Endothelial cell of umbilical vein (primary cell): Measurements from ENCODE around the gene ALDH5A1. TPM values are rescaled to one million over a fixed set of nuclear protein-coding genes. Genes with fewer than 3 reads are reported as not detected.

Source experiments
- BruUV-seq: library from RNA; stranded (reverse); fragments of 400-500 nt; replicated peaks from 2 replicates; lab custom pipeline; 2021; lab: Mats Ljungman, UMichigan
- CTCF ChIA-PET: fragments of 300-600, 350-600 bp; sonication (Branson Sonifier 250); formaldehyde crosslinking; loops from one replicate; lab custom pipeline; 2021; ENCODE audit warnings: antibody characterized with exemption, inconsistent platforms; lab: Charles Lee
- POLR2A ChIA-PET: fragments of 300-600, 350-600 bp; sonication (Branson Sonifier 250); formaldehyde crosslinking; loops from one replicate; lab custom pipeline; 2021; ENCODE audit warnings: antibody characterized with exemption, inconsistent platforms; lab: Charles Lee
- DNase-seq: peaks from one replicate; pipeline ENCODE4 v3.0.0-alpha.2; 2011; ENCODE audit warnings: low read depth, low spot score
- FAIRE-seq: peaks from 2 replicates; lab custom pipeline; 2011; peaks lifted over from hg19 to GRCh38; lab: Jason Lieb, UNC
- H2AFZ ChIP-seq: 2 replicates; pipeline ENCODE4 v1.6.0; 2012; ENCODE audit warnings: low read depth, low read length, control low read depth, inconsistent platforms
- H3K27ac ChIP-seq: 2 replicates; pipeline ENCODE4 v1.5.1; 2011; ENCODE audit warnings: low read depth, mild to moderate bottlenecking, control low read depth, low read length, moderate library complexity; ENCODE audit not compliant: insufficient read depth
- H3K27me3 ChIP-seq, 2 experiments: 2 replicates each; pipeline versions ENCODE4 v1.6.0 to v1.6.1; 2011; ENCODE audit warnings: low read length in 2 of 2, mixed read lengths in 1 of 2; ENCODE audit not compliant: control insufficient read depth in 2 of 2, insufficient read depth in 2 of 2
- H3K36me3 ChIP-seq, 2 experiments: 2 replicates in 1 of 2; 3 replicates in 1 of 2; pipeline ENCODE4 v1.5.1; 2011; ENCODE audit warnings: low read length in 2 of 2, mild to moderate bottlenecking in 1 of 2, moderate library complexity in 1 of 2; ENCODE audit not compliant: control insufficient read depth in 2 of 2, insufficient read depth in 2 of 2; ENCODE audit errors: extremely low read depth in 1 of 2
- H3K4me1 ChIP-seq: 3 replicates; pipeline ENCODE4 v1.5.1; 2011; ENCODE audit warnings: mild to moderate bottlenecking, low read length; ENCODE audit not compliant: control insufficient read depth, insufficient read depth; ENCODE audit errors: extremely low read depth
- H3K4me2 ChIP-seq: 2 replicates; pipeline ENCODE4 v1.6.1; 2011; ENCODE audit warnings: low read length, control low read depth, mixed read lengths; ENCODE audit not compliant: insufficient read depth
- H3K4me3 ChIP-seq, 3 experiments: fragments of 200-600 bp in 1 of 3; sonication (generic), shearing (Covaris generic) in 1 of 3; replicated peaks in 1 of 3; 2 replicates each; pipeline ENCODE4 v1.5.1; 2011 to 2016; ENCODE audit warnings: control low read depth in 3 of 3, low read length in 3 of 3, mild to moderate bottlenecking in 2 of 3, inconsistent platforms in 1 of 3, low read depth in 1 of 3, moderate library complexity in 1 of 3; ENCODE audit not compliant: insufficient read depth in 1 of 3
- H3K79me2 ChIP-seq: 2 replicates; pipeline ENCODE4 v1.6.0; 2012; ENCODE audit warnings: low read length, inconsistent platforms; ENCODE audit not compliant: control insufficient read depth, insufficient read depth
- H3K9ac ChIP-seq: replicated peaks from 2 replicates; pipeline ENCODE3; 2011; ENCODE audit warnings: low read length, control low read depth; ENCODE audit not compliant: insufficient read depth; ENCODE audit errors: extremely low read depth
- H3K9me1 ChIP-seq: replicated peaks from 3 replicates; pipeline ENCODE4 v1.6.0; 2011; ENCODE audit warnings: mild to moderate bottlenecking, low read length; ENCODE audit not compliant: control insufficient read depth, insufficient read depth; ENCODE audit errors: extremely low read depth
- H3K9me3 ChIP-seq: replicated peaks from 2 replicates; pipeline ENCODE4 v1.5.1; 2012; ENCODE audit warnings: low read length, inconsistent platforms; ENCODE audit not compliant: control insufficient read depth, insufficient read depth
- H4K20me1 ChIP-seq: replicated peaks from 2 replicates; pipeline ENCODE3; 2011; ENCODE audit warnings: mild to moderate bottlenecking, low read length; ENCODE audit not compliant: control insufficient read depth, insufficient read depth; ENCODE audit errors: extremely low read depth
- CTCF ChIP-seq, 2 donors: IDR thresholded peaks; 1 replicate in 1 of 2; 2 replicates in 1 of 2; pipeline ENCODE4 v1.5.1; 2011; ENCODE audit warnings: low read length in 2 of 2, mild to moderate bottlenecking in 2 of 2, moderate library complexity in 2 of 2, control low read depth in 1 of 2, inconsistent platforms in 1 of 2, low read depth in 1 of 2; ENCODE audit not compliant: insufficient read depth in 1 of 2; ENCODE audit errors: extremely low read depth in 1 of 2
- EZH2 ChIP-seq: IDR thresholded peaks from 2 replicates; pipeline ENCODE4 v1.6.1; 2012; ENCODE audit warnings: borderline replicate concordance, low read depth, mild to moderate bottlenecking, moderate library complexity, low read length, inconsistent platforms; ENCODE audit not compliant: severe bottlenecking
- FOS ChIP-seq: IDR thresholded peaks from 2 replicates; pipeline ENCODE4 v1.6.1; 2011; ENCODE audit warnings: mild to moderate bottlenecking, low read length, moderate library complexity, borderline replicate concordance; ENCODE audit not compliant: insufficient read depth
- GATA2 ChIP-seq: IDR thresholded peaks from 2 replicates; pipeline ENCODE4 v1.7.0; 2011; ENCODE audit warnings: low read depth, mild to moderate bottlenecking, moderate library complexity, mixed read lengths, low read length; ENCODE audit not compliant: insufficient read length, insufficient read depth
- JUN ChIP-seq: IDR thresholded peaks from 2 replicates; pipeline ENCODE4 v1.6.1; 2011; ENCODE audit warnings: borderline replicate concordance, low read depth; ENCODE audit not compliant: insufficient read length, insufficient read depth
- MAX ChIP-seq: IDR thresholded peaks from 2 replicates; pipeline ENCODE4 v1.6.1; 2011; ENCODE audit not compliant: insufficient read depth, insufficient read length
- MYC ChIP-seq: IDR thresholded peaks from one replicate; pipeline ENCODE4 v1.6.1; 2011; ENCODE audit warnings: mild to moderate bottlenecking, low read depth, low read length
- POLR2A ChIP-seq: IDR thresholded peaks from 2 replicates; pipeline ENCODE4 v1.6.1; 2012; ENCODE audit warnings: low read depth, mild to moderate bottlenecking, control low read depth, low read length
- POLR2AphosphoS5 ChIP-seq: IDR thresholded peaks from 2 replicates; pipeline ENCODE4 v1.6.1; 2012; ENCODE audit warnings: low read depth, mild to moderate bottlenecking, control low read depth, low read length, moderate library complexity; ENCODE audit not compliant: insufficient read depth
- dilution Hi-C: fragments of 300-500 bp; cut with MboI; formaldehyde crosslinking; loops from one replicate; pipeline ENCODE4 v1.15.0; 2019; ENCODE audit warnings: low sequenced_read_pairs; ENCODE audit not compliant: extremely low pct_ligation_motif_present
- intact Hi-C: fragments of 100-400 bp; cut with micrococcal nuclease; formaldehyde crosslinking; loops from one replicate; pipeline ENCODE4 v1.10.0; 2022
- polyA plus RNA-seq, 4 experiments: library from polyadenylated mRNA; depleted of rRNA in 3 of 4; stranded (reverse) in 3 of 4; unstranded in 1 of 4; fragments of >200 nt; gene quantifications; 2 replicates each; pipeline versions ENCODE4 v1.2.1 to v1.2.3, GENCODE V29; 2011 to 2012; ENCODE audit warnings: missing spikeins in 1 of 4
- total RNA-seq: library from RNA; stranded (reverse); gene quantifications from 2 replicates; pipeline ENCODE4 v1.2.3, GENCODE V29; 2021

Gene ALDH5A1
- total and polyA plus RNA-seq, 2 donors (not counting 3 experiments of a cell fraction or from before 2014, with no cell fraction given), result 0.51 to 1.1 TPM

GRCh38 chr6:24537771-24538385 is 43.1 kb downstream of the ALDH5A1 start:
- Histone ChIP-seq H3K27ac (no peak overlapping the region), H3K9me1 (no peaks in the 10 kb centered on the region), H3K4me1 (no peaks in the 10 kb centered on the region), H2AFZ (no peak overlapping the region), H3K9ac (no peak overlapping the region), H3K4me2 (no peak overlapping the region), H3K36me3 (no peaks in the 10 kb centered on the region), H4K20me1 (no peaks in the 10 kb centered on the region), H3K79me2 (no peaks in the 10 kb centered on the region), H3K4me3 (no peak overlapping the region), H3K27me3 (no peaks in the 10 kb centered on the region), H3K9me3 (no peaks in the 10 kb centered on the region)
- ChIA-PET POLR2A (no interaction called here), CTCF (no interaction called here)
- no peak for FAIRE-seq
- BruUV-seq, result no TSS peak
- TF ChIP-seq POLR2AphosphoS5, result no peak
- TF ChIP-seq JUN, result no peak
- no peak for DNase-seq
- intact Hi-C loops (no loop called here), dilution Hi-C loops (no loop called here)

- no TSS peak for BruUV-seq
- H3K9ac ChIP-seq, result no peak overlapping the region
- no peak overlapping the region for H3K4me2 ChIP-seq
- FAIRE-seq, result no peak
- no peaks in the 10 kb centered on the region for H3K27me3 ChIP-seq
- no peaks in the 10 kb centered on the region for H3K9me3 ChIP-seq
- H3K36me3 ChIP-seq, result no peaks in the 10 kb centered on the region
- CTCF ChIA-PET, result no interaction called here
- POLR2A ChIA-PET, result no interaction called here
- DNase-seq, result no peak
- no peaks in the 10 kb centered on the region for H3K4me1 ChIP-seq
- H3K9me1 ChIP-seq, result no peaks in the 10 kb centered on the region
- H3K27ac ChIP-seq, result no peak overlapping the region
- TF ChIP-seq CTCF (IDR thresholded peaks at IDR 0.05; ENCODE audit: extremely low read depth in 1 of 2, insufficient read depth in 1 of 2, low read depth in 1 of 2, low read length in 2 of 2) (no peak), POLR2AphosphoS5 (no peak), GATA2 (no peak), EZH2 (no peak), FOS (no peak), MYC (no peak), JUN (no peak), POLR2A (no peak), MAX (no peak)
- dilution Hi-C loops, result no loop called here
- no peak overlapping the region for H2AFZ ChIP-seq
- intact Hi-C loops, result no loop called here
- H3K79me2 ChIP-seq, result no peaks in the 10 kb centered on the region
- H4K20me1 ChIP-seq, result no peaks in the 10 kb centered on the region
- H3K4me3 ChIP-seq, result no peak overlapping the region
These were observed 44.6 kb downstream of the ALDH5A1 start for GRCh38 chr6:24539416-24539815.
